GM19099 (cell line): ENCODE results near the gene GRID2IP.

ENCODE experiments used
- POLR2A ChIP-seq: IDR thresholded peaks from 3 replicates; pipeline ENCODE4 v1.6.1; 2011; ENCODE audit warnings: low read depth; ENCODE audit not compliant: insufficient read length; ENCODE audit errors: extremely low read depth

Gene GRID2IP

DNA sequence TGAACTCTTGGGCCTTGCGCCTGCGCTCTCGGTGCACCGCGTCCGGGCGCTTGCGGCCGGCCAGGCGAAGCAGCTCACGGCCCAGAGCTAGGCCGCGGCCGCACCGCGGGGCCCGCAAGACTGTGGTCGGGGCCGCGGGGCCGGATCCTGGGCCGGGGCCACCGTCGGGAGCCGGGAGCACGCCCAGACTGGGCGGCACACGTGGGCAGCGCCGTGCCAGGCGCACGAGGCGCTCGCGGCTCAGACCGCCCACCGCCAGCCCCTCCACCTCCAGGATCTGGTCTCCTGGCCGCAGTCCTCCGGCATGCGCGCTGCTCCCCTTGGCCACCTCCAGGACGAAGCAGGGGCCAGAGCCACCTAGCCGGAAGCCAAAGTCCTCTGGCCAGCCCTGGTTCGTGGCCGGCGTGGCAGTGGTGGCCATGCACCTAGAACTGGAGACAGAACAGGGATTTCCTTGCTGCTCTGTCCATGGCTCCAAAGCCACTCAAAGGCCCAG, at the start of gene GRID2IP:
Gene GRID2IP, minus strand, starts transcription at position 446 of the 496 bp plus-strand sequence. Its CDS starts 25 bp downstream, at position 421.
- TF ChIP-seq POLR2A, result no peak

DNA sequence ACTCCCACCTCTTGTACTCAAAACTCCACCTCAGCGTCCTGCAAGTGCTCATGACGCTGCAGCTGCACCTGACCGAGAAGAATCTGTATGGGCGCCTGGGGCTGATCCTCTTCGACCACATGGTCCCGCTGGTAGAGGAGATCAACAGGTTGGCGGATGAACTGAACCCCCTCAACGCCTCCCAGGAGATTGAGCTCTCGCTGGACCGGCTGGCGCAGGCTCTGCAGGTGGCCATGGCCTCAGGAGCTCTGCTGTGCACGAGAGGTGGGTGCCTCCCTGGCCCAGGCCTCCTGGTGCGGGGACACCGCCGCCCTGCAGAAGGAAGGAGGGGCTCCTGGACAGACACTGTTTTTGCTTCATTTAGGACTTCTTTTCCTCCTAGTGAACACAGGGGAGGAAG, 48.8 kb upstream of the GRID2IP start:
- TF ChIP-seq POLR2A, result no peak

DNA sequence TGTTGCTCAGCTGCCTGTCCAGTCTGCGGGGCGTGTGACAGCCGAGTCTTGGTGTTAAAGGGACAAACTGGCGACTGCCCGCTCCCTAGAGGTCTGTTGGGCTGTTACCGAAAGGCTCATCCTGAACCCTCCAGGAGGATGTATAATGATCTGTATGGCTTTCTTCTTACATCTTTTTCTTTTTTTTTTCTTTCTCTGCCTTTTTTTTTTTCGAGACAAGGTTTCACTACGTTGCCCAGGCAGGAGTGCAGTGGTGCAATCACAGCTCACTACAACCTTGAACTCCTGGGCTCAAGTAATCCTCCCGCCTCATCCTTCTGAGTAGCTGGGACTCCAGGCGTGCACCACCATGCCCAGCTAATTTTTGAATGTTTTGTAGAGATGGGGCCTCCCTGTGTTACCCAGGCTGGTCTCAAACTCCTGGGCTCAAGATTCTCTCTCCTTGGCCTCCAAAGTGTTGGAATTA, 39.4 kb upstream of the GRID2IP start:
- no peak for TF ChIP-seq POLR2A

DNA sequence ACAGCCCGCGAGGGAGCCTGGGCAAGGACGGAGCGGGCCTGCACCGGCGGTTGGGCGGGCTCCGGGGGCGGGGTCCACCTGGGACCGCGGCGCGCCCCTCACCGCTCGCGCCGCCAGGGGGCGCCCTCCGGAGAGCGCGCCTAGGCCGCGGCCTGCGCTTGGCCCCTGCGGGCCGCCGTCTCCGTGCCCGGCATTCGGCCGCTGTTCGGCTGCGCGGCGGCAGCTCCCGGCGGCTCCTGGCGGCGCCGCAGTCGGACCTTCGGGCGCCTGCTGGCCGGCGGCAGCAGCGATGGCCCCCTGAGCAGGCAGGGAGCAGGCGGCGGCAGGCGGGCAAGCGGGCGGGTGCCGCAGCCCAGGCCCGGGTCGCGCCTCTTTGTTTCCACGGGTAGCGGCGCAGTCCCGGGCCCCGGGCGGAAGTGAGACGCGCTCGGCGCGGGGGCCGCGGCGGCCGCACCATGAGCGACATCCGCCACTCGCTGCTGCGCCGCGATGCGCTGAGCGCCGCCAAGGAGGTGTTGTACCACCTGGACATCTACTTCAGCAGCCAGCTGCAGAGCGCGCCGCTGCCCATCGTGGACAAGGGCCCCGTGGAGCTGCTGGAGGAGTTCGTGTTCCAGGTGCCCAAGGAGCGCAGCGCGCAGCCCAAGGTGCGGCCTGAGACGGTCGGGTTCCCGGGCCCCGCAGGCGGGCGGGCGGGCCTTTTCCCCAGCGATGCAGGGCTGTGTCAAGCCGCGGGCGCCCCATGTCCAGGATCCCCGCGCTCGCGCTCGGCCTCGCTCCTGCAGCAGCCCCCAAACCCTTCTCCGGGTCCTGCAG, 38.8 kb upstream of the GRID2IP start, which contains the start of gene INTS15:
Gene INTS15, plus strand, starts transcription at position 193 of the 816 bp plus-strand sequence. Its CDS starts 263 bp downstream, at position 456.
- peak; percentile 90 for TF ChIP-seq POLR2A

DNA sequence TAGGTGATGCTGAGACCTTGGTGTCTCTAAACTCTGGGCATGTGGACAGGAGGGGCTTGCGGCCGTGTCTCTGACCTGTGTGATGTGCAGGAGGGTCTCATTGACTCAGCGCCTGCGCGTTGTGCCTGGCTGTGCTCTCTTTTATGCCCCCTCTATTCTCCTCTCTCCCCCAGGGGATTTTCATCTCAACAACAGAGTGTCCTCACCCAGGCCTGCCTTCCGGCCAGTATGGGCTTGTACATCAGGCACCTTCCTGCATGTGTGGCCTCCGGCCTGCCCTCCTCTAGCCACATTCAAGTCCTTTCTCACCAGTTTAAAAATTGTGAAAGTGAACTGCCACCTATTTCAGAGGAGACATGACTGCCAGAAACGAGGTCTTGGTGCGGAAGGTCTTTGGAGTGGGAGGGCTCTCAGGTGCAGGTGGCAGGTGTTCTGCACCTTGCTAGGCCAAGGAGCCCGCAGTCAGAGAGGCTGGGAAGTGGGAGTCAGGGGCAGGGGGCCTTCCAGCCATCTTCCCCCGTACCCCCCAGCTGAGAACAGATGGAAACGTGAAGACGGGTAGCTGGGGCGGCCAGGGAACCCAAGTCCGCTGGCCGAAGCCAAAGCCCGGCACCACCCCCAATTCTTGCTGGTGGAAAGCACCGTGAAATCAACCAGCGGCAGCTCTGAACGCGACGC, 38.0 kb upstream of the GRID2IP start:
- no peak for TF ChIP-seq POLR2A

DNA sequence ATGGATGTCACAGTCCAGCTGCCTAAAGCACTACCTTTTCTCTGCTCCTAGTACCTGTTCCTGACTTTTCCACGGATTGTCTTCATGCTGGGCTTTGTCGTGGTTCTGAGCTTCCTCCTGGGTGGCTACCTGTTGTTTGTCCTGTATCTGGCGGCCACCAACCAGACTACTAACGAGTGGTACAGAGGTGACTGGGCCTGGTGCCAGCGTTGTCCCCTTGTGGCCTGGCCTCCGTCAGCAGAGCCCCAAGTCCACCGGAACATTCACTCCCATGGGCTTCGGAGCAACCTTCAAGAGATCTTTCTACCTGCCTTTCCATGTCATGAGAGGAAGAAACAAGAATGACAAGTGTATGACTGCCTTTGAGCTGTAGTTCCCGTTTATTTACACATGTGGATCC, 37.3 kb upstream of the GRID2IP start:
- no peak for TF ChIP-seq POLR2A

DNA sequence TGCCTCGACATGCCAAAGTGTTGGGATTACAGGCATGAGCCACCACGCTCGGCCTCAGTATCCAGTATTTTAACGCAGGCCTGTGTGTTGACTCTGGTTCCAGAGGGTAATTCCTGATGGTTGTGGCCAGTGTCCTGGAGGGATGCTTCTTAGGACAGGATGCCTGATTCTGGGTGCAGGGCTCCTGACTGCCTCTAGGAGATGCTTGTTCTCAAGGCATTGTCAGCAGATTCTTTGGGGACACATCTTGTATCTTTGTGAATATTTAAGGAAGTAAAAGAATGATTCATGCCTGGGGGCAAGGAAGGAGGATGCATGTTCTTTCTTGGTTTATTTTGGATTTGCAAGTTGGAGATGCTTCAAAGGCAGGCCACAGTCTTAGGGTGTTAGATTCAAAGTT, 28.2 kb upstream of the GRID2IP start:
- TF ChIP-seq POLR2A, result no peak

DNA sequence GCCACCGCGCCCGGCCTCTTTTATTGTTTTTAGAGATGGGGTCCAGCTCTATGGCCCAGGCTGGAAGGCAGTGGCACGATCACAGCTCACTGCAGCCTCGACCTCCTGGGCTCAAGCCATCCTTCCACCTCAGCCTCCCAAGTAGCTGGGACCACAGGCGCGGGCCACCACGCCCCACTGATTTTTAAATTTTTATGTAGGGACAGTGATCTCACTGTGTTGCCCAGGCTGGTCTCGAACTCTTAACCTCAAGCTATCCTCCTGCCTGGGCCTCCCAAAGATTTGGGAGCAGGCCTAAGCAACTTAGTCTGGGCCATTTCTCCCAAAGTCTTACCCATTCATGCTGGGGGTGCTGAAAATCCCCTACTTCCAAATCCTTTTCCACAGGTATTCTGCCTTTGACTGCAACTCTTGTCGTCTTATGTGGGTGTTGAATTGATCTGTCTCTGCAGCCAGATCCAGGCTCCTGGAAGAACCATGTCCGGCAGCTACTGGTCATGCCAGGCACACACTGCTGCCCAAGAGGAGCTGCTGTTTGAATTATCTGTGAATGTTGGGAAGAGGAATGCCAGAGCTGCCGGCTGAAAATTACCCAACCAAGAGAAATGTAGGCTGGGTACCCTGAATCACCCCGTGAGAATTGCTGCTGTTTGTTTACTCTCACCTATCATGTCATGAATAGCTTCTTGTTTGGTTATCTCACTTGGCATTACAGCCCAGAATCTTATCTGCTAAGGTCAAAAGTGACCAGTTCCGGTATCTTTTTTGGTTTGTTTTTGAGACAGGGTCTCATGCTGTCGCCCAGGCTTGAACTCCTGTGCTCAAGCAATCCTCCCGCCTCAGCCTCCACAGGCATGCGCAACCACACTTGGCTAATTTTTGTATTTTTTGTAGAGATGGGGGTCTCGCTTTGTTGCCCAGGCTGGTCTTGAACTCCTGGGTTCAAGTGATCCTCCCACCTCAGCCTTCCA, 27.1 kb upstream of the GRID2IP start:
- TF ChIP-seq POLR2A, result no peak

DNA sequence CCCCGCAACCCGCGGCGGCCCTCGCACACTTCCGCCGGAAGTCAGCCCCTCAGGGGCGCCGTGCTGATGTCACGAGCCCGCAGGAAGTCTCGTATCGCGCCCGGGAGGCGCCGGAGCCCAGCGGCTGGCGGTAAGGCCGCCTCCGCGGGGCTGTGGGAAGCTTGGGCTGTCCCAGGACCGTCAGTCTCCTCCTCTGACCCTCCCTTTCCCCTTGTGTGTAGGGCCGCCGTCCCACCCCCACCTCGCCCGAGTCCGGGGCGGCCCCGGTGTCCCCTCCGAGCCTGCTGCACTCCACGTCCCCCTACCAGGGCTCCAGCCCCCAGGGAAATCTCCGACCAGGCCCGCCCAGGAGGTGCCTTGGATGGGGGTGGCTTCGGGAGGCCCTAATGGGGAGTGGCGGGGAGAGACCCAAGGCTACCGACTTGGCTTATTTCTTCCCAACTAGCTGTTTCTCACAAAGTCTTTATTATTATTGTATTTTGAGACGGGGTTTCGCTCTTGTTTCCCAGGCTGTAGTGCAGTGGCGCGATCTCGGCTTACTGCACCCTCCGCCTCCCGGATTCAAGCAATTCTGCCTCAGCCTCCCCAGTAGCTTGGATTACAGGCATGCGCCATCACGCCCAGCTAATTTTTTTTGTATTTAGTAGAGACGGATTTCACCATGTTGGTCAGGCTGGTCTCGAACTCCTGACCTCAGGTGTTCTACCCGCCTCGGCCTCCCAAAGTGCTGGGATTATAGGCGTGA, 26.3 kb upstream of the GRID2IP start, which contains the start of gene ZDHHC4:
Gene ZDHHC4, plus strand, starts transcription at position 86 of the 745 bp plus-strand sequence. CDS start 3,108 bp downstream, outside the sequence.
- TF ChIP-seq POLR2A, result peak; percentile 98

DNA sequence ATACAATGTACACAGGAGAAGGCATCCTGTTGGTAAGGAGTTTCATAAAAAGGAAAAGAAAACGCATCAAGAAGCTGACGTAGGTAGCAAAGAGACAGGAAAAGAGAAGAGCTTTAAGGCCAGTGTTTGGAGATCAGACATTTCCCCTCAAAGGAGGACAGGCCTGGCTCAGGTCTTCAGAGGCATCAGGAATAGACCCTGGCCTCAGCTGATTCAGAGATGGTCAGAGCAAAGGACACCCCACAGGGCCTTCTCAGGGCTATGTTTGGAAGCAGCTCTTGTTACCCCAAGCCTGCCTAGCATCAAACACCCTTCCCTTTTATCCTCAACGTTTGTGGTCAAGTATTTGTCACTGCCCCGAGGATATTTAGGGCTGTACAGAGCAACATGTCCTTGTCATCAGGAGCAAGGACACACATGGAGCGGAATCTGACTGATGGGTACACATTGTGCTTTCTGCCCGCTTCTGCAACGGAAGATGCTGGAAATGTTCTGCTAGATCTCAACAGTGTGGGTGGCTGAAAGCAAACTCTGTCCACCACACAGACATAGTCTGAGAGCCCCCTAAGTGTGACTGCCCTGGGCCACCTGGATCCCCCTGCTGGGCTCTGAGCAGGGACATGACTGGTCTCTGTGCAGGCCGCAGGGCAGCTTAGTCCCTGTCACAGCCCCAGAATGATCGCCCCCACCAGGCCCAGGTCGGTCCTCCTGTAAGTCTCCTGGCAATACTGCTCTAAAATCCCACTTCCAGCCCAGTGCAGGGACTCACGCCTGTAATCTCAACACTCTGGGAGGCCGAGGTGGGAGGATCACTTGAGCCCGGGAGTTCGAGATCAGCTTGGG, 25.0 kb upstream of the GRID2IP start:
- no peak for TF ChIP-seq POLR2A

DNA sequence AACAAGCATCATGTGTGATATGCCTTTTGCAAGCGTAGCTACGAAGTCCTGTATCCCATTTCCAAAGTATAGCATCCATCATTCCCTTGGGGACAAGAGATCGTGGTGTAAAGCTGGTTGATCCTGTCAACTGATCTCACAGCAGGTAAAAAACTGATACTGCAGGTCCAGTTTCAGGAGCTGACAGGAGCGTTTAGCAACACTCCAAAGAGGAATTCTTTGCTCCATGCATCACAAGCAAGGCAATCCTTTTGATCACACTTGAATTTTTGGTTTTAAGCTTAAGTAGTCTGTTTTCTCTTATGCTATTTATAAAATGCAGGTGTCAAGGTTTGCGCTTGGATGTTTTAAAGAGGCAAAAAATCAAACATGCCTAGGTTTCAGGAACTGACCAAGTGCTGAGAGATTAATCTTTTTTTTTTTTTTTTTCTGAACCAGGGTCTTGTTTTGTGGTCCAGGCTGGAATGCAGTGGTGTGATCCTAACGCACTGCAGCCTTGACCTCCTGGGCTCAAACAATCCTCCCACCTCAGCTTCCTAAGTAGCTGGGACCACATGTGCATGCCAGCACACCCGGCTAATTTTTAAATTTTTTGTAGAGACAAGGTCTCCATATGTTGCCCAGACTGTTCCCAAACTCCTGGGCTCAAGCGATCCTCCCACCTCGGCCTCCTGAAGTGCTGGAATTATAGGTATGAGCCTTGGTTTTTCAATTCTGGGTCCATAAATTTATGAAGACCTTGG, 24.2 kb upstream of the GRID2IP start:
- TF ChIP-seq POLR2A, result no peak

DNA sequence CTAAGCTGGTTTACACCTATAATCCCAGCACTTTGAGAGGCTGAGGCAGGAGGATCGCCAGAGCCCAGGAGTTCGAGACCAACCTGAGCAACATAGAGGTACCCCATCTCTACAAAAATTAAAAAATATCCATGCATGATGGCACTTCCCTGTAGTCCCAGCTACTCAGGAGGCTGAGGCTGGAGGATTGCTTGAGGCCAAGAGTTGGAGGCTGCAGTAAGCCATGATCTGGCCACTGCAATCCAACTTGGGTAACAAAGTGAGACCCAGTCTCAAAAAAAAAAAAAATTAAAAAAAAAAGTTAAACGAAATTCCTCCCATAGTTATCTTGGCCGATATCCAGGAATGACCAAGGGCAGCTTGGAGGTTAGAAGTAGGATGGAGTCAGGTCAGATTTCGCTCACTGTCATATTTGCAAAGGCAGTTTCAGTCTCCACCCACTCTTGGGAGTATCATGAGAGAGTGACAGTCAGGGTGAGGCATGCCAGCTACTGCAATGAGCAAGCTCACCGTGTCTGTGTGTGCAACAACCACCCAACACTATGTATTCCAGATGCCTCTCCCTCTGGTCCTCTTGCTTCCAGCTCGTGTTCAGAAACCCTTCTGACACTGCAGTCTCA, 20.0 kb upstream of the GRID2IP start:
- no peak for TF ChIP-seq POLR2A

DNA sequence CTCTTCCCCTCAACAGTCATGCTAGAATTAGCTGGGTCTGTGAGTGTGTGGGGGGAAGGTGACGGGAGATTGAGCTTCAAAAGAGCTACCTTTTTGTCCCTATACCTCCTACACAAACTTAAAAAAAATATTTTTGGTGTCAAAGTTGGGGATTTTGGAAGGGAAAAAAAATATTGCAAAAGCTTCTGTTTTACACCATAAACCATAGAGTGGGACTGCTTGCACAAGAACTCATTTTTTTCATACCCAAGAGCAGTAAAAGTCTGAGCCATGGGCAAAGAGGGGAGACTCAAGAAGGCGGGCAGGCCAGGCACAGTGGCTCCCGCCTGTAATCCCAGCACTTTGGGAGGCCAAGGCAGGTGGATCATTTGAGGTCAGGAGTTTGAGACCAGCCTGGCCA, 16.6 kb upstream of the GRID2IP start:
- TF ChIP-seq POLR2A, result no peak
